DND-41 (cell line): Measurements from ENCODE around the gene CCDC60.

Experiments used
- EZH2 ChIP-seq: IDR thresholded peaks from 3 replicates; pipeline ENCODE4 v1.6.1; 2012; ENCODE audit warnings: borderline replicate concordance, low read depth, mild to moderate bottlenecking, moderate library complexity, low read length, inconsistent platforms; ENCODE audit not compliant: severe bottlenecking
- TF ChIP-seq, protein P1 (sequence below): IDR thresholded peaks from 2 replicates; pipeline ENCODE4 v1.5.1; 2012; ENCODE audit warnings: borderline replicate concordance, low read length, moderate library complexity, mild to moderate bottlenecking; ENCODE audit not compliant: poor library complexity, severe bottlenecking; ENCODE audit errors: extremely low read depth

DNA sequence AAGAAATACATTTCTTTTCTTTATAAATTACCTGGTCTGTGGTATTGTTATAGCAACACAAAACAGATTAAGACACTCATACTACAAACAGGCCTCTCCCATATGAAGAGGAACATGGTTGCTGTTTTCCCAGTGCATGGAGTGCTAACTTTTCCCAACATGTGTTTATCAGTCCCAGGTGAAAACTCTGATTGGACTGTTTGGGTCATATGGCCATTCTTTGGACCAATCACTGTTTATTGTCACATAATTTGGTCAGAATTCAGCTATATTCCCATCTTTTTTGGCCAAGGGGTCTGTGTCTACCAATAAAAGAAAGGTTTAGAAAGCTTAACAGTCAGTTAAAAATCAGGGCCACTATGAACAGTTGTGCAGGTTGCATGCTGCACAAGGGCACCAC, 35.4 kb upstream of the CCDC60 start:
- TF ChIP-seq, protein P1, sequence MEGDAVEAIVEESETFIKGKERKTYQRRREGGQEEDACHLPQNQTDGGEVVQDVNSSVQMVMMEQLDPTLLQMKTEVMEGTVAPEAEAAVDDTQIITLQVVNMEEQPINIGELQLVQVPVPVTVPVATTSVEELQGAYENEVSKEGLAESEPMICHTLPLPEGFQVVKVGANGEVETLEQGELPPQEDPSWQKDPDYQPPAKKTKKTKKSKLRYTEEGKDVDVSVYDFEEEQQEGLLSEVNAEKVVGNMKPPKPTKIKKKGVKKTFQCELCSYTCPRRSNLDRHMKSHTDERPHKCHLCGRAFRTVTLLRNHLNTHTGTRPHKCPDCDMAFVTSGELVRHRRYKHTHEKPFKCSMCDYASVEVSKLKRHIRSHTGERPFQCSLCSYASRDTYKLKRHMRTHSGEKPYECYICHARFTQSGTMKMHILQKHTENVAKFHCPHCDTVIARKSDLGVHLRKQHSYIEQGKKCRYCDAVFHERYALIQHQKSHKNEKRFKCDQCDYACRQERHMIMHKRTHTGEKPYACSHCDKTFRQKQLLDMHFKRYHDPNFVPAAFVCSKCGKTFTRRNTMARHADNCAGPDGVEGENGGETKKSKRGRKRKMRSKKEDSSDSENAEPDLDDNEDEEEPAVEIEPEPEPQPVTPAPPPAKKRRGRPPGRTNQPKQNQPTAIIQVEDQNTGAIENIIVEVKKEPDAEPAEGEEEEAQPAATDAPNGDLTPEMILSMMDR: no peak
- TF ChIP-seq EZH2: no peak
